VCaP (cell line): Measurements from ENCODE around the gene PRODH.
"Not testable (repeated sequence)": the region's sequence is repeated elsewhere in the genome, so short reads cannot be mapped to it uniquely, and the experiment has no call there.

Experiments
- H3K27ac ChIP-seq: fragments of 450-650 bp; 2 replicates; pipeline ENCODE4 v1.5.1; 2017
- CTCF ChIP-seq: fragments of 450-650 bp; conservative IDR thresholded peaks from 2 replicates; pipeline ENCODE4 v1.5.1; 2017; ENCODE audit warnings: mild to moderate bottlenecking, moderate library complexity

The PRODH gene

GRCh38 chr22:18906896-18907295 is 29.2 kb downstream of the PRODH start:
- TF ChIP-seq CTCF: no peak
- no peak overlapping the region for H3K27ac ChIP-seq

GRCh38 chr22:18906410-18906745 is 29.7 kb downstream of the PRODH start:
- H3K27ac ChIP-seq: not testable (repeated sequence)

GRCh38 chr22:18905540-18906409 is 30.3 kb downstream of the PRODH start, which contains the start of gene DGCR6:
TSS of gene DGCR6 (plus strand) at chr22:18906320. CDS start at chr22:18906375, 55 bp downstream.
- no peak for TF ChIP-seq CTCF
- H3K27ac ChIP-seq: no peak within 1 kb of the TSS

DNA sequence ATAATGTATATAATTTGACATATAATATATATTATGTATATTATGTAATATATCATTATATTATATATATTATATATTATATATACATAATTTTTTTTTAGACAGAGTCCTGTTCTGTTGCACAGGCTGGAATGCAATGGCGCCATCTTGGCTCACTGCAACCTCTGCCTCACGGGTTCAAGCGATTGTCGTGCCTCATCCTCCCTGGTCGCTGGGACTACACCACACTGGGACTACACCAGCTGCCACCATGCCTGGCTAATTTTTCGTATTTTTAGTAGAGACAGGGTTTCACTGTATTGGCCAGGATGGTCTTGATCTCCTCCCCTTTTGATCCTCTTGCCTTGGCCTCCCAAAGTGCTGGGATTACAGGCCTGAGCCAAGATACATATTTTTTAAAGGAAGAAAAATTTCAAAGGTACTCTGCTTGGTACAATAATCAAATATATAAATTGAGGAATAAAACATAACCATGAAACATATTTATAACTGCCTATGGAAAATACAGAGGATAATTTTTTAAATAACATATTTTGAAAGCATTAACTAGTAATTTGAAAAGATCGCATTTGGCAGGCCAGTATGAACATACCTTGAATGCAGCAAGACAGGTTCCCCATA is 39.9 kb downstream of the PRODH start:
- not testable (repeated sequence) for H3K27ac ChIP-seq

DNA sequence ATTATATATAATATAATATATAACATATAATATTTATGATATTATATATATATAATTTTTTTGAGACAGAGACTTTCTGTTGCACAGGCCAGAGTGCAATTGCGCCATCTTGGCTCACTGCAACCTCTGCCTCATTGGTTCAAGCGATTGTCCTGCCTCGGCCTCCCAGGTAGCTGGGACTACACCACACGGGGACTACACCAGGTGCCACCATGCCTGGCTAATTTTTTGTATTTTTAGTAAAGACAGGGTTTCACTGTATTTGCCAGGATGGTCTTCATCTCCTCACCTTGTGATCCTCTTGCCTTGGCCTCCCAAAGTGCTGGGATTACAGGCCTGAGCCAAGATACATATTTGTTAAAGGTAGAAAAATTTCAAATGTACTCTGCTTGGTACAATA is 42.3 kb downstream of the PRODH start:
- H3K27ac ChIP-seq: not testable (repeated sequence)

- H3K27ac ChIP-seq: not testable (repeated sequence)
These were observed 45.4 kb downstream of the PRODH start for GRCh38 chr22:18890510-18891192.

GRCh38 chr22:18888115-18888514 is 48.0 kb downstream of the PRODH start:
- no peak for TF ChIP-seq CTCF
- H3K27ac ChIP-seq: no peak overlapping the region

- H3K27ac ChIP-seq: not testable (repeated sequence)
These were observed 51.6 kb downstream of the PRODH start for GRCh38 chr22:18884465-18884864.

DNA sequence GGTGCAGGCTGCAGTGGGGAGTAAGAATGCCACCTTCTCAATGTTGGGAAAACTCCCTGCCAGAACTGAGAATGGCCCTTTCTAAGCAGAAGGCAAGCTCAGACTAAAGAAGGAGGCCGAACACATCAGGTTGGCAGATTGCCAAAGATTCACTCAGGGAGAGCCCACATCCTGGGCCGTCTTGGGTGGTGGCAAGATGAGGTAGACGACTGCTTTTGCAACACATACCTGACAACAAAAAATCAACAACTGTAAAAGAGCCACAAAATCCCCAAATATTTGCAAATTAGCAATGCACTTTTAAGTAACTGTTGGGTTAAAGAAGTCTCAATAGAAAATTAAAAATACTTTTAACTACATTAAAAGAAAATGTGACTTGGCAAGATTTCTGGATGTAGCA is 54.8 kb downstream of the PRODH start:
- H3K27ac ChIP-seq: not testable (repeated sequence)
